ENCODE results near the gene DLGAP1. TPM values are rescaled to one million over a fixed set of nuclear protein-coding genes. Genes with fewer than 3 reads are reported as not detected.

Gene DLGAP1
- total and polyA plus RNA-seq, 2 of the 13 experiments (the other 11 are each of a cell fraction or from before 2014, with no cell fraction given) = 0.01 TPM; not detected in 1

GRCh38 chr18:4196351-4196750 is 258.8 kb downstream of the DLGAP1 start (continued):
- no peak for TF ChIP-seq HOXA3 (CRISPR knock-in tag; IDR thresholded peaks at IDR 0.05)
- no peak for TF ChIP-seq PHF20 (CRISPR knock-in tag; IDR thresholded peaks at IDR 0.05)
- TF ChIP-seq ZGPAT (CRISPR knock-in tag; IDR thresholded peaks at IDR 0.05) = no peak
- TF ChIP-seq ZNF33A (CRISPR knock-in tag; IDR thresholded peaks at IDR 0.05; ENCODE audit: borderline replicate concordance) = no peak

DNA sequence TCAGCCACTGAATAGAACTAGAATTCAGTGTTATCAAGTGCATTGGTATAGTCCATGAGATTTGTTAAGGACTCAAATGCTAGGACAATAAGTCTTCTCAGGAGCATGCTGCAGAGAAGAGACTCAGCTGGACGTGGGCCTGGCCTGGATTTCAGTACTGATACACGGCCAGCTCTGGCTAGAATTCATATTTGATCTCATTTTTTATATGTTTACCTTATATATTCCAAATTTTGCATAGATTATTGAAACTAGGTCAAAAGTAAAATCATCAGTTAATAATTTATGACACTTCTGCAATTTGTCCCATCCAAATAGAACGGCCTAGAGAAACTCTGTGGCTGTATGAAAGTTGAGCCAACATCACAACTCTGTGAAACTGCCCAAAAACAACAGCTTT is 262.0 kb downstream of the DLGAP1 start:
- intact Hi-C loops (cut with micrococcal nuclease; ENCODE audit: unreplicated experiment) = no loop called here
- in situ Hi-C loops (cut with HindIII; ENCODE audit: extremely low pct_ligation_motif_present, low pct_unique_long_range_greater_than_20kb) = no loop called here
- Histone ChIP-seq H3K9me3 (ENCODE audit: low read length) (no peaks in the 10 kb centered on the region), H4K20me1 (ENCODE audit: insufficient read depth, low read length) (no peaks in the 10 kb centered on the region), H3K9ac (ENCODE audit: insufficient read depth, low read depth, low read length) (no peak overlapping the region), H2AFZ (ENCODE audit: low read length) (no peak overlapping the region), H3K4me2 (ENCODE audit: low read depth, low read length) (no peak overlapping the region), H3K27ac (ENCODE audit: extremely low read length, insufficient read depth, low read length) (no peak overlapping the region), H3K27me3 (ENCODE audit: control insufficient read depth in 1 of 2, insufficient read depth in 2 of 2, low read length in 2 of 2) (no peaks in the 10 kb centered on the region), H3K36me3 (replicated peaks in 1 of 2; ENCODE audit: control insufficient read depth in 1 of 2, insufficient read depth in 2 of 2, low read length in 2 of 2) (no peaks in the 10 kb centered on the region), H3K79me2 (ENCODE audit: insufficient read depth, low read length) (no peaks in the 10 kb centered on the region), H3K4me3 (replicated peaks in 1 of 3; ENCODE audit: insufficient read depth in 1 of 3, low read depth in 2 of 3, low read length in 3 of 3) (no peak overlapping the region), H3K4me1 (ENCODE audit: insufficient read depth, low read length) (no peaks in the 10 kb centered on the region)
- ChIA-PET CTCF (ENCODE audit: low intra/inter-chr PET ratio, low total read pairs) (no interaction called here), POLR2A (no interaction called here)
- no TSS peak for BruUV-seq (replicated peaks)
- 2% methylated on average over 3 of the region's 3 CpGs for WGBS (ENCODE audit: low lambda C conversion rate)
- FAIRE-seq (no peak), ATAC-seq (no peak), DNase-seq (ENCODE audit: low spot score) (no peak)
- TF ChIP-seq FOXK1 (CRISPR knock-in tag; IDR thresholded peaks at IDR 0.05; ENCODE audit: borderline replicate concordance, low read depth) (no peak), PAXIP1 (CRISPR knock-in tag; conservative IDR thresholded peaks at IDR 0.05) (no peak), FOXA1 (IDR thresholded peaks at IDR 0.05) (no peak), FOXA1 (CRISPR knock-in tag; IDR thresholded peaks at IDR 0.05) (no peak), DRAP1 (CRISPR knock-in tag; IDR thresholded peaks at IDR 0.05) (no peak), SRSF1 (optimal IDR thresholded peaks at IDR 0.05; ENCODE audit: low read depth, low read length) (no peak), ZNF256 (CRISPR knock-in tag; conservative IDR thresholded peaks at IDR 0.05) (no peak), CHCHD3 (CRISPR knock-in tag; IDR thresholded peaks at IDR 0.05) (no peak), PHF21A (CRISPR knock-in tag; IDR thresholded peaks at IDR 0.05) (no peak), ZNF777 (CRISPR knock-in tag; IDR thresholded peaks at IDR 0.05) (no peak), EP300 (IDR thresholded peaks at IDR 0.05; ENCODE audit: low read depth in 2 of 2, low read length in 2 of 2) (no peak), EP300 (CRISPR knock-in tag; IDR thresholded peaks at IDR 0.05; ENCODE audit: borderline replicate concordance) (no peak)

All from HepG2 (cell line).